H1 (cell line): Measurements from ENCODE around the gene GPR180.

Experiments used
- ATF3 ChIP-seq: IDR thresholded peaks from 2 replicates; pipeline ENCODE4 v1.6.1; 2011; ENCODE audit warnings: low read depth, mild to moderate bottlenecking, low read length; ENCODE audit not compliant: insufficient read depth
- CTCF ChIP-seq, 3 experiments: IDR thresholded peaks; 1 replicate in 2 of 3; 2 replicates in 1 of 3; pipeline versions ENCODE4 v1.5.1 to v1.6.1; 2011; ENCODE audit warnings: low read length in 3 of 3, mild to moderate bottlenecking in 3 of 3, inconsistent platforms in 2 of 3, low read depth in 1 of 3, moderate library complexity in 1 of 3; ENCODE audit not compliant: insufficient read depth in 1 of 3; ENCODE audit errors: control extremely low read depth in 1 of 3
- MAX ChIP-seq: IDR thresholded peaks from 2 replicates; pipeline ENCODE4 v1.6.1; 2012; ENCODE audit warnings: inconsistent platforms
- POLR2A ChIP-seq, 2 experiments: IDR thresholded peaks; 1 replicate in 1 of 2; 2 replicates in 1 of 2; pipeline ENCODE4 v1.6.1; 2011; ENCODE audit warnings: low read depth in 2 of 2, low read length in 2 of 2, mild to moderate bottlenecking in 2 of 2; ENCODE audit errors: control extremely low read depth in 1 of 2
- RFX5 ChIP-seq: IDR thresholded peaks from 2 replicates; pipeline ENCODE4 v1.6.1; 2011; ENCODE audit warnings: low read depth, low read length, improper control_type of control experiment, borderline replicate concordance
- ZNF274 ChIP-seq: IDR thresholded peaks from 2 replicates; pipeline ENCODE4 v1.7.0; 2012; ENCODE audit warnings: low read length, borderline replicate concordance; ENCODE audit errors: extremely low read depth

GRCh38 chr13:94552095-94552494 lies 49.6 kb upstream of the GPR180 start:
- no peak for TF ChIP-seq ZNF274
- no peak for TF ChIP-seq ATF3
- TF ChIP-seq RFX5, result no peak
- no peak for TF ChIP-seq CTCF (IDR thresholded peaks at IDR 0.05; ENCODE audit: control extremely low read depth in 1 of 3, insufficient read depth in 1 of 3, low read depth in 1 of 3, low read length in 3 of 3)
- no peak for TF ChIP-seq POLR2A (IDR thresholded peaks at IDR 0.05; ENCODE audit: control extremely low read depth in 1 of 2, low read depth in 2 of 2, low read length in 2 of 2)
- no peak for TF ChIP-seq MAX
